GM23338 (cell line): Measurements from ENCODE around the gene PRIM1. TPM values are rescaled to one million over a fixed set of nuclear protein-coding genes. Genes with fewer than 3 reads are reported as not detected.

ENCODE experiments used
- ATAC-seq: fragments of 200-7000 bp; cut with Tn5 transposase; 3 replicates; pipeline ENCODE4 v1.9.1; 2020
- DNase-seq: peaks from one replicate; pipeline ENCODE4 v3.0.0-alpha.2; 2015; ENCODE audit warnings: low spot score
- H2AFZ ChIP-seq: fragments of 200-600 bp; sonication (generic); 2 replicates; pipeline ENCODE4 v1.8.0; 2016; ENCODE audit warnings: antibody characterized with exemption, mild to moderate bottlenecking, moderate library complexity
- H3F3A ChIP-seq: fragments of 200-600 bp; sonication (generic); replicated peaks from 2 replicates; pipeline ENCODE4 v1.8.0; 2017; ENCODE audit warnings: antibody characterized with exemption, mixed run types, low read depth
- H3K27ac ChIP-seq: fragments of 200-600 bp; sonication (generic); 2 replicates; pipeline ENCODE4 v1.6.1; 2016; ENCODE audit warnings: low read depth
- H3K27me3 ChIP-seq: fragments of 200-600 bp; sonication (generic); 2 replicates; pipeline ENCODE4 v1.8.0; 2016; ENCODE audit warnings: mild to moderate bottlenecking, mixed run types, moderate library complexity; ENCODE audit not compliant: insufficient read depth
- H3K36me3 ChIP-seq: fragments of 200-600 bp; sonication (generic); 2 replicates; pipeline ENCODE4 v1.8.0; 2016; ENCODE audit warnings: mild to moderate bottlenecking; ENCODE audit not compliant: insufficient read depth
- H3K4me1 ChIP-seq: fragments of 200-600 bp; sonication (generic); 2 replicates; pipeline ENCODE4 v1.8.0; 2016; ENCODE audit warnings: mild to moderate bottlenecking, moderate library complexity; ENCODE audit not compliant: insufficient read depth
- H3K4me2 ChIP-seq: fragments of 200-600 bp; sonication (generic); 2 replicates; pipeline ENCODE4 v1.7.1; 2017; ENCODE audit warnings: mixed run types
- H3K4me3 ChIP-seq: fragments of 200-600 bp; sonication (generic); 2 replicates; pipeline ENCODE4 v1.6.1; 2016; ENCODE audit warnings: mixed run types
- H3K79me2 ChIP-seq: fragments of 200-600 bp; sonication (generic); replicated peaks from 2 replicates; pipeline ENCODE4 v1.8.0; 2017; ENCODE audit warnings: mild to moderate bottlenecking; ENCODE audit not compliant: insufficient read depth
- H3K9me2 ChIP-seq: fragments of 200-600 bp; sonication (generic); 2 replicates; pipeline ENCODE4 v1.8.0; 2017; ENCODE audit not compliant: insufficient read depth
- H4K20me1 ChIP-seq: fragments of 200-600 bp; sonication (generic); replicated peaks from 2 replicates; pipeline ENCODE4 v1.8.0; 2017; ENCODE audit warnings: mild to moderate bottlenecking; ENCODE audit not compliant: insufficient read depth
- H3K27ac Mint-ChIP-seq: 2 replicates; pipeline ENCODE4 v1.8.0; 2020; ENCODE audit warnings: inconsistent platforms, mild to moderate bottlenecking, moderate library complexity, mixed read lengths
- H3K27me3 Mint-ChIP-seq: 3 replicates; pipeline ENCODE4 v1.8.0; 2022; ENCODE audit warnings: low read depth, mild to moderate bottlenecking, moderate library complexity, mixed read lengths, inconsistent platforms; ENCODE audit not compliant: insufficient read depth, poor library complexity
- H3K36me3 Mint-ChIP-seq: 3 replicates; pipeline ENCODE4 v1.8.0; 2021; ENCODE audit warnings: low read depth, mild to moderate bottlenecking, inconsistent platforms, moderate library complexity, mixed read lengths
- H3K4me1 Mint-ChIP-seq: 3 replicates; pipeline ENCODE4 v1.8.0; 2020; ENCODE audit warnings: mild to moderate bottlenecking, inconsistent platforms, mixed read lengths
- H3K4me3 Mint-ChIP-seq: 3 replicates; pipeline ENCODE4 v1.8.0; 2021; ENCODE audit warnings: moderate library complexity, mild to moderate bottlenecking, inconsistent platforms, mixed read lengths
- H3K9me3 Mint-ChIP-seq: 3 replicates; pipeline ENCODE4 v1.8.0; 2020; ENCODE audit warnings: moderate library complexity, mild to moderate bottlenecking, inconsistent platforms, mixed read lengths
- CREB1 ChIP-seq: fragments of 250-450 bp; sonication (Bioruptor Pico); IDR thresholded peaks from 2 replicates; pipeline ENCODE4 v1.5.0; 2020; ENCODE audit warnings: low read depth, mild to moderate bottlenecking, moderate library complexity
- CTCF ChIP-seq, 2 experiments: fragments of 200-600 bp in 1 of 2; sonication (generic) in 1 of 2; conservative IDR thresholded peaks; 2 replicates each; pipeline versions ENCODE4 v1.5.1 to v1.6.1; 2016 to 2017; ENCODE audit warnings: antibody characterized with exemption in 2 of 2, low read depth in 2 of 2, mild to moderate bottlenecking in 2 of 2, moderate library complexity in 1 of 2
- EZH2 ChIP-seq: fragments of 200-600 bp; sonication (generic); IDR thresholded peaks from one replicate; pipeline ENCODE4 v1.8.0; 2017; ENCODE audit warnings: antibody characterized with exemption, mild to moderate bottlenecking, low read depth; ENCODE audit not compliant: unreplicated experiment
- EZH2phosphoT487 ChIP-seq: fragments of 200-600 bp; sonication (generic); IDR thresholded peaks from one replicate; pipeline ENCODE4 v1.8.1; 2018; ENCODE audit warnings: antibody characterized with exemption; ENCODE audit not compliant: unreplicated experiment
- JUNB ChIP-seq: IDR thresholded peaks from one replicate; pipeline ENCODE4 v1.6.1; 2016; ENCODE audit warnings: antibody characterized with exemption; ENCODE audit not compliant: unreplicated experiment
- NANOG ChIP-seq: IDR thresholded peaks from 2 replicates; pipeline ENCODE4 v1.6.1; 2016; ENCODE audit warnings: antibody characterized with exemption, borderline replicate concordance
- POLR2AphosphoS5 ChIP-seq: IDR thresholded peaks from 2 replicates; pipeline ENCODE4 v1.6.1; 2016; ENCODE audit warnings: antibody characterized with exemption, low read depth
- STAT1 ChIP-seq: IDR thresholded peaks from one replicate; pipeline ENCODE4 v1.6.1; 2016; ENCODE audit warnings: antibody characterized with exemption; ENCODE audit not compliant: unreplicated experiment
- ZNF114 ChIP-seq: fragments of 250-450 bp; sonication (Bioruptor Pico); IDR thresholded peaks from 2 replicates; pipeline ENCODE4 v1.5.0; 2020; ENCODE audit warnings: mild to moderate bottlenecking, moderate library complexity
- ZNF331 ChIP-seq: fragments of 250-450 bp; sonication (Bioruptor Pico); IDR thresholded peaks from 2 replicates; pipeline ENCODE4 v1.5.0; 2020; ENCODE audit warnings: low read depth, mild to moderate bottlenecking, moderate library complexity
- polyA plus RNA-seq: library from polyadenylated mRNA; unstranded; fragments of >200 nt; fragmentation: Nextera tagmentation; extraction: Ambion mirVana; gene quantifications from 2 replicates; pipeline ENCODE4 v1.2.1, GENCODE V29; 2016
- total RNA-seq: library from RNA; depleted of rRNA; stranded (reverse); fragments of >200 nt; shearing (Covaris generic); gene quantifications from 2 replicates; pipeline ENCODE4 v1.2.3, GENCODE V29; 2014
- TF ChIP-seq, protein P1 (sequence below): IDR thresholded peaks from one replicate; pipeline ENCODE4 v1.6.1; 2018; ENCODE audit warnings: antibody characterized with exemption; ENCODE audit not compliant: unreplicated experiment
- TF ChIP-seq, protein P2 (sequence below): fragments of 250-450 bp; sonication (Bioruptor Pico); IDR thresholded peaks from 2 replicates; pipeline ENCODE4 v1.5.0; 2020; ENCODE audit warnings: mild to moderate bottlenecking, moderate library complexity
- TF ChIP-seq, protein P3 (sequence below): IDR thresholded peaks from 2 replicates; pipeline ENCODE4 v1.6.1; 2016; ENCODE audit warnings: antibody characterized with exemption

Gene PRIM1
- total and polyA plus RNA-seq, 2 experiments from 2014 or later, result 67.9 to 73.9 TPM

DNA sequence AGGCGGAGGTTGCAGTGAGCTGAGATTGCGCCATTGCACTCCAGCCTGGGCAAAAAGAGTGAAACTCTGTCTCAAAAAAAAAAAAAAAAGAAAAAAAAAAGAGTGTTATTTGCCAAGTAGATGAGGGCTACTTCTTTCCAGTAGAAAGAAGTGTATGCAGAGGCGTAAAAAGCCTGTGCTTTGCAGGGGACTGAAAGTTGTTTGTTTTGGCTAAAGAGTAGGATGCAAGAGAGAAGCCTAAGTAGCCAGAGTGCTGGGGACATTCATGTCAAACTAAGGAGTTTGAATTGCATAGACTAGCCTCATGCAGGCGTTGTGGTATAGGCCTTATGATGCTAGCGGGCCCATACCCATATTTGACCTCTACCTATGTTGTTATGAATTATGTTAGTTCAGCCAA, 20.5 kb upstream of the PRIM1 start:
- Histone ChIP-seq H2AFZ (no peak overlapping the region), H3K4me2 (no peak overlapping the region), H3K36me3 (no peaks in the 10 kb centered on the region), H3K4me3 (no peak overlapping the region), H3K9me2 (no peaks in the 10 kb centered on the region), H3F3A (peaks cover 5% of the 10 kb centered on the region), H3K79me2 (no peaks in the 10 kb centered on the region), H4K20me1 (no peaks in the 10 kb centered on the region), H3K4me1 (peaks cover 15% of the 10 kb centered on the region; the same call in 1 of the 2 replicates), H3K27ac (no peak overlapping the region), H3K27me3 (no peaks in the 10 kb centered on the region)
- no peak for TF ChIP-seq EZH2
- TF ChIP-seq STAT1, result no peak
- no peak for TF ChIP-seq POLR2AphosphoS5
- TF ChIP-seq, protein P1, sequence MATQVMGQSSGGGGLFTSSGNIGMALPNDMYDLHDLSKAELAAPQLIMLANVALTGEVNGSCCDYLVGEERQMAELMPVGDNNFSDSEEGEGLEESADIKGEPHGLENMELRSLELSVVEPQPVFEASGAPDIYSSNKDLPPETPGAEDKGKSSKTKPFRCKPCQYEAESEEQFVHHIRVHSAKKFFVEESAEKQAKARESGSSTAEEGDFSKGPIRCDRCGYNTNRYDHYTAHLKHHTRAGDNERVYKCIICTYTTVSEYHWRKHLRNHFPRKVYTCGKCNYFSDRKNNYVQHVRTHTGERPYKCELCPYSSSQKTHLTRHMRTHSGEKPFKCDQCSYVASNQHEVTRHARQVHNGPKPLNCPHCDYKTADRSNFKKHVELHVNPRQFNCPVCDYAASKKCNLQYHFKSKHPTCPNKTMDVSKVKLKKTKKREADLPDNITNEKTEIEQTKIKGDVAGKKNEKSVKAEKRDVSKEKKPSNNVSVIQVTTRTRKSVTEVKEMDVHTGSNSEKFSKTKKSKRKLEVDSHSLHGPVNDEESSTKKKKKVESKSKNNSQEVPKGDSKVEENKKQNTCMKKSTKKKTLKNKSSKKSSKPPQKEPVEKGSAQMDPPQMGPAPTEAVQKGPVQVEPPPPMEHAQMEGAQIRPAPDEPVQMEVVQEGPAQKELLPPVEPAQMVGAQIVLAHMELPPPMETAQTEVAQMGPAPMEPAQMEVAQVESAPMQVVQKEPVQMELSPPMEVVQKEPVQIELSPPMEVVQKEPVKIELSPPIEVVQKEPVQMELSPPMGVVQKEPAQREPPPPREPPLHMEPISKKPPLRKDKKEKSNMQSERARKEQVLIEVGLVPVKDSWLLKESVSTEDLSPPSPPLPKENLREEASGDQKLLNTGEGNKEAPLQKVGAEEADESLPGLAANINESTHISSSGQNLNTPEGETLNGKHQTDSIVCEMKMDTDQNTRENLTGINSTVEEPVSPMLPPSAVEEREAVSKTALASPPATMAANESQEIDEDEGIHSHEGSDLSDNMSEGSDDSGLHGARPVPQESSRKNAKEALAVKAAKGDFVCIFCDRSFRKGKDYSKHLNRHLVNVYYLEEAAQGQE, result no peak
- TF ChIP-seq EZH2phosphoT487, result no peak
- no peak for TF ChIP-seq ZNF114
- TF ChIP-seq CREB1 (CRISPR knock-in tag), result no peak
- TF ChIP-seq, protein P2, sequence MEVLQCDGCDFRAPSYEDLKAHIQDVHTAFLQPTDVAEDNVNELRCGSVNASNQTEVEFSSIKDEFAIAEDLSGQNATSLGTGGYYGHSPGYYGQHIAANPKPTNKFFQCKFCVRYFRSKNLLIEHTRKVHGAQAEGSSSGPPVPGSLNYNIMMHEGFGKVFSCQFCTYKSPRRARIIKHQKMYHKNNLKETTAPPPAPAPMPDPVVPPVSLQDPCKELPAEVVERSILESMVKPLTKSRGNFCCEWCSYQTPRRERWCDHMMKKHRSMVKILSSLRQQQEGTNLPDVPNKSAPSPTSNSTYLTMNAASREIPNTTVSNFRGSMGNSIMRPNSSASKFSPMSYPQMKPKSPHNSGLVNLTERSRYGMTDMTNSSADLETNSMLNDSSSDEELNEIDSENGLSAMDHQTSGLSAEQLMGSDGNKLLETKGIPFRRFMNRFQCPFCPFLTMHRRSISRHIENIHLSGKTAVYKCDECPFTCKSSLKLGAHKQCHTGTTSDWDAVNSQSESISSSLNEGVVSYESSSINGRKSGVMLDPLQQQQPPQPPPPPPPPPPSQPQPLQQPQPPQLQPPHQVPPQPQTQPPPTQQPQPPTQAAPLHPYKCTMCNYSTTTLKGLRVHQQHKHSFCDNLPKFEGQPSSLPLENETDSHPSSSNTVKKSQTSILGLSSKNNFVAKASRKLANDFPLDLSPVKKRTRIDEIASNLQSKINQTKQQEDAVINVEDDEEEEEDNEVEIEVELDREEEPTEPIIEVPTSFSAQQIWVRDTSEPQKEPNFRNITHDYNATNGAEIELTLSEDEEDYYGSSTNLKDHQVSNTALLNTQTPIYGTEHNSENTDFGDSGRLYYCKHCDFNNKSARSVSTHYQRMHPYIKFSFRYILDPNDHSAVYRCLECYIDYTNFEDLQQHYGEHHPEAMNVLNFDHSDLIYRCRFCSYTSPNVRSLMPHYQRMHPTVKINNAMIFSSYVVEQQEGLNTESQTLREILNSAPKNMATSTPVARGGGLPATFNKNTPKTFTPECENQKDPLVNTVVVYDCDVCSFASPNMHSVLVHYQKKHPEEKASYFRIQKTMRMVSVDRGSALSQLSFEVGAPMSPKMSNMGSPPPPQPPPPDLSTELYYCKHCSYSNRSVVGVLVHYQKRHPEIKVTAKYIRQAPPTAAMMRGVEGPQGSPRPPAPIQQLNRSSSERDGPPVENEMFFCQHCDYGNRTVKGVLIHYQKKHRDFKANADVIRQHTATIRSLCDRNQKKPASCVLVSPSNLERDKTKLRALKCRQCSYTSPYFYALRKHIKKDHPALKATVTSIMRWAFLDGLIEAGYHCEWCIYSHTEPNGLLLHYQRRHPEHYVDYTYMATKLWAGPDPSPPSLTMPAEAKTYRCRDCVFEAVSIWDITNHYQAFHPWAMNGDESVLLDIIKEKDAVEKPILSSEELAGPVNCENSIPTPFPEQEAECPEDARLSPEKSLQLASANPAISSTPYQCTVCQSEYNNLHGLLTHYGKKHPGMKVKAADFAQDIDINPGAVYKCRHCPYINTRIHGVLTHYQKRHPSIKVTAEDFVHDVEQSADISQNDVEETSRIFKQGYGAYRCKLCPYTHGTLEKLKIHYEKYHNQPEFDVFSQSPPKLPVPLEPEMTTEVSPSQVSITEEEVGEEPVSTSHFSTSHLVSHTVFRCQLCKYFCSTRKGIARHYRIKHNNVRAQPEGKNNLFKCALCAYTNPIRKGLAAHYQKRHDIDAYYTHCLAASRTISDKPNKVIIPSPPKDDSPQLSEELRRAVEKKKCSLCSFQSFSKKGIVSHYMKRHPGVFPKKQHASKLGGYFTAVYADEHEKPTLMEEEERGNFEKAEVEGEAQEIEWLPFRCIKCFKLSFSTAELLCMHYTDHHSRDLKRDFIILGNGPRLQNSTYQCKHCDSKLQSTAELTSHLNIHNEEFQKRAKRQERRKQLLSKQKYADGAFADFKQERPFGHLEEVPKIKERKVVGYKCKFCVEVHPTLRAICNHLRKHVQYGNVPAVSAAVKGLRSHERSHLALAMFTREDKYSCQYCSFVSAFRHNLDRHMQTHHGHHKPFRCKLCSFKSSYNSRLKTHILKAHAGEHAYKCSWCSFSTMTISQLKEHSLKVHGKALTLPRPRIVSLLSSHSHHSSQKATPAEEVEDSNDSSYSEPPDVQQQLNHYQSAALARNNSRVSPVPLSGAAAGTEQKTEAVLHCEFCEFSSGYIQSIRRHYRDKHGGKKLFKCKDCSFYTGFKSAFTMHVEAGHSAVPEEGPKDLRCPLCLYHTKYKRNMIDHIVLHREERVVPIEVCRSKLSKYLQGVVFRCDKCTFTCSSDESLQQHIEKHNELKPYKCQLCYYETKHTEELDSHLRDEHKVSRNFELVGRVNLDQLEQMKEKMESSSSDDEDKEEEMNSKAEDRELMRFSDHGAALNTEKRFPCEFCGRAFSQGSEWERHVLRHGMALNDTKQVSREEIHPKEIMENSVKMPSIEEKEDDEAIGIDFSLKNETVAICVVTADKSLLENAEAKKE (CRISPR knock-in tag), result no peak
- no peak for TF ChIP-seq ZNF331 (CRISPR knock-in tag)
- TF ChIP-seq JUNB, result no peak
- no peak for TF ChIP-seq CTCF (conservative IDR thresholded peaks at IDR 0.05; ENCODE audit: low read depth in 2 of 2)
- TF ChIP-seq, protein P3, sequence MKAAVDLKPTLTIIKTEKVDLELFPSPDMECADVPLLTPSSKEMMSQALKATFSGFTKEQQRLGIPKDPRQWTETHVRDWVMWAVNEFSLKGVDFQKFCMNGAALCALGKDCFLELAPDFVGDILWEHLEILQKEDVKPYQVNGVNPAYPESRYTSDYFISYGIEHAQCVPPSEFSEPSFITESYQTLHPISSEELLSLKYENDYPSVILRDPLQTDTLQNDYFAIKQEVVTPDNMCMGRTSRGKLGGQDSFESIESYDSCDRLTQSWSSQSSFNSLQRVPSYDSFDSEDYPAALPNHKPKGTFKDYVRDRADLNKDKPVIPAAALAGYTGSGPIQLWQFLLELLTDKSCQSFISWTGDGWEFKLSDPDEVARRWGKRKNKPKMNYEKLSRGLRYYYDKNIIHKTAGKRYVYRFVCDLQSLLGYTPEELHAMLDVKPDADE, result no peak
- TF ChIP-seq NANOG, result no peak
- peaks cover 19% of the 10 kb centered on the region for H3K4me1 Mint-ChIP-seq
- H3K27me3 Mint-ChIP-seq, result peaks cover 6% of the 10 kb centered on the region
- peaks cover 18% of the 10 kb centered on the region; the same call in 2 of the 3 replicates for H3K36me3 Mint-ChIP-seq
- peaks cover 21% of the 10 kb centered on the region for H3K9me3 Mint-ChIP-seq
- ATAC-seq (no peak), DNase-seq (no peak)
- H3K27ac Mint-ChIP-seq, result no peak overlapping the region
- no peak overlapping the region for H3K4me3 Mint-ChIP-seq
